Karpas-422 (cell line): ENCODE data around the gene CYBA. TPM values are rescaled to one million over a fixed set of nuclear protein-coding genes. Genes with fewer than 3 reads are reported as not detected.

ENCODE experiments used
- DNase-seq: peaks from one replicate; pipeline ENCODE4 v3.0.0-alpha.2; 2015
- H2AFZ ChIP-seq: fragments of 200-600 bp; sonication (generic); 2 replicates; pipeline ENCODE4 v1.6.1; 2014; ENCODE audit warnings: antibody characterized with exemption, low read length, mixed read lengths
- H3K27ac ChIP-seq: fragments of 200-600 bp; sonication (generic); 2 replicates; pipeline ENCODE4 v1.5.1; 2014; ENCODE audit warnings: mild to moderate bottlenecking, low read length, moderate library complexity
- H3K27me3 ChIP-seq: fragments of 200-600 bp; sonication (generic); 2 replicates; pipeline ENCODE4 v1.6.1; 2014; ENCODE audit warnings: low read length, mixed read lengths
- H3K36me3 ChIP-seq: fragments of 200-600 bp; sonication (generic); 2 replicates; pipeline ENCODE4 v1.6.1; 2014; ENCODE audit warnings: low read length, mixed read lengths; ENCODE audit not compliant: insufficient read depth
- H3K4me1 ChIP-seq: fragments of 200-600 bp; sonication (generic); 2 replicates; pipeline ENCODE4 v1.6.1; 2014; ENCODE audit warnings: mild to moderate bottlenecking, low read length, mixed read lengths
- H3K4me2 ChIP-seq: fragments of 200-600 bp; sonication (generic); 2 replicates; pipeline ENCODE4 v1.6.1; 2014; ENCODE audit warnings: low read length, low read depth, mild to moderate bottlenecking; ENCODE audit not compliant: poor library complexity, severe bottlenecking
- H3K4me3 ChIP-seq: fragments of 200-600 bp; sonication (generic); 2 replicates; pipeline ENCODE4 v1.5.1; 2014; ENCODE audit warnings: mild to moderate bottlenecking, antibody characterized with exemption, low read length, mixed read lengths
- H3K79me2 ChIP-seq: fragments of 200-600 bp; sonication (generic); 2 replicates; pipeline ENCODE4 v1.6.1; 2014; ENCODE audit warnings: mild to moderate bottlenecking, low read length, mixed read lengths
- H3K9ac ChIP-seq: fragments of 200-600 bp; sonication (generic); 2 replicates; pipeline ENCODE4 v1.6.0; 2014; ENCODE audit warnings: low read length
- H3K9me2 ChIP-seq: fragments of 200-600 bp; sonication (generic), shearing (Covaris generic); replicated peaks from 2 replicates; pipeline ENCODE4 v1.6.0; 2014; ENCODE audit warnings: mild to moderate bottlenecking, low read length, moderate library complexity; ENCODE audit not compliant: insufficient read depth
- H3K9me3 ChIP-seq: fragments of 300-700, 200-600 bp; sonication (generic); 2 replicates; pipeline ENCODE4 v1.6.1; 2014; ENCODE audit warnings: low read length, mixed read lengths
- H4K20me1 ChIP-seq: fragments of 200-600 bp; sonication (generic); 2 replicates; pipeline ENCODE4 v1.6.1; 2014; ENCODE audit warnings: mild to moderate bottlenecking, antibody characterized with exemption, low read length, low read depth; ENCODE audit not compliant: insufficient read depth
- total RNA-seq: library from RNA; depleted of rRNA; stranded (reverse); fragments of >200 nt; shearing (Covaris generic); gene quantifications from 2 replicates; pipeline ENCODE4 v1.2.3, GENCODE V29; 2014; ENCODE audit warnings: low replicate concordance

The CYBA gene
- total RNA-seq, 1 experiment from 2014 or later, result 395 TPM

DNA sequence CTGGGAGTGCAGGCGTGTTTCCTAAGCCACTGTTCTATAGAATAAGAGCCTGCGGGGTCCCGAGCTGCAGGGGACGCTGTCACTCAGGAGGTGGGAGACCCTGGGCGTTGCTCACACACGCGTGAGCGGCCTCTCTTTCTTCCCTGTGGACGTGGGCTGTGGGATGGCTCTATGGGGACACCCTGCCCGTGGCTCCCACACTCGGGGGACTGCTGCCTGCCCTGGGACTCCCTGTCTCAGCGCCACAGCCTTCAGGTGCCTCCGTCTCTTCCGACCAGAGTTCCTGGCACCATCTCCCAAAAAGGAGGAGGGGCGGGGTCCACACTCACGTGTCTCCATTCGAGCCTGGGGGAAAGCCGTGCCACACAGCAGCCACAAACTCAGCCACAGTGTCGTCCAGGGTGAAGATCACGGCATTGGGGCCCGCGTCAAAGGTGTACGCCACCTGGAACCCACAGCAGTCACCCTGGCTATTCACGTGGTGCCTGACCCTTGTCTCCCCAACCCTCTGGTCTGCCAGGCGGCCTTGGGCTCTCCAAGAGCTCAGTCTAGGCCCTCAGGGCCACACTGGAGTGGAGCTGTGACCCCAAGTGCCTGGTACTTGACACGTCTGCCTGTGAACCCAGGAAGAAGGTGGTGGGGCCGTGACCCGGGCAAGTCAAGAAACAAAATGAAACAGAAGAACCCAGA, 3.7 kb upstream of the CYBA start:
- Histone ChIP-seq H3K9me2 (no peaks in the 10 kb centered on the region), H3K36me3 (no peaks in the 10 kb centered on the region; the same call in 1 of the 2 replicates), H3K9ac (no peak overlapping the region)

DNA sequence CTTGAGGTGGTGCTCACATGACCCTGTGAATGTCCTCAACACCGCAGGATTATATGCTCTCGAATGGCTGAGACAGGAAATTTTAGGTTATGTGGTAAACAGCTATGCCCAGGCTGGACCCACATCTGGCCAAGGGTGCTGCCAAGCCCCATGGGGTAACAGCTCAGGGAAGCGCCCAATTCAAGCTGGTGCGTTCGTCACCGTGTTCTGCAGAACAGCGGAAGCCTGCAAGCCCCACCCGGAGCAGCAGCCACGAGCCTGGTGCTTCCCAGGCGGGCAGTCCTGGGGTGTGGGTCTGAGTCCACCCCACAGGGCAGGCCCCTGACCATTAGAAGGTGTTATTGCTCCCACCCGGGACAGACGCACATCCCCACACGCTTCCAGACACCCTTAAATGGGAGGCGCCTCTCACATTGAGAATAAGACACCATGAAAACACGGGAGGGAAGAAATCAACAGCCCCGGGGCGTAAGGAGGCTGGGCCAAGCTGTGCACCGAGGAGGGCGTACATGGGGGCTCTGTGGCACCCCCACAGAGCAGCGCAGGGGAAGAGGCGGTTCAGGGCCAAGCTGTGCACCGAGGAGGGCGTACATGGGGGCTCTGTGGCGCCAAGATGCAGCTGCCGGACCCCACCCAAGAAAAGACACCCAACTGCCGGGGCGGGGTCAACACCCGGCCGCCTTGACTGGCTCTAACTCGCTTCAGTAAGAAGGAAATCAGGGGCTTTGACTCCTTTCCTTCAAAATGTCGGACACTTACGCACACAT, 2.9 kb upstream of the CYBA start:
- no peaks in the 10 kb centered on the region for H3K9me2 ChIP-seq
- DNase-seq, result no peak
- peaks cover 34% of the 10 kb centered on the region for H3K4me1 ChIP-seq
- H3K4me3 ChIP-seq, result no peak overlapping the region
- H3K9me3 ChIP-seq, result no peaks in the 10 kb centered on the region
- H3K79me2 ChIP-seq, result peaks cover 18% of the 10 kb centered on the region
- H3K4me2 ChIP-seq, result no peak overlapping the region
- no peaks in the 10 kb centered on the region for H3K27me3 ChIP-seq
- peaks cover 16% of the 10 kb centered on the region for H4K20me1 ChIP-seq
- H3K9ac ChIP-seq, result no peak overlapping the region
- H2AFZ ChIP-seq, result no peak overlapping the region
- H3K27ac ChIP-seq, result no peak overlapping the region
- no peaks in the 10 kb centered on the region; the same call in 1 of the 2 replicates for H3K36me3 ChIP-seq

More for the DNA sequence above, 3.7 kb upstream of the CYBA start:
- no peak overlapping the region for H2AFZ ChIP-seq
- no peak overlapping the region for H3K4me2 ChIP-seq
- no peak overlapping the region for H3K4me3 ChIP-seq
- peaks cover 20% of the 10 kb centered on the region for H3K79me2 ChIP-seq
- no peak overlapping the region for H3K27ac ChIP-seq
- peaks cover 30% of the 10 kb centered on the region for H3K4me1 ChIP-seq
- DNase-seq, result no peak
- H3K27me3 ChIP-seq, result no peaks in the 10 kb centered on the region
- no peaks in the 10 kb centered on the region for H3K9me3 ChIP-seq
- H4K20me1 ChIP-seq, result peaks cover 10% of the 10 kb centered on the region

DNA sequence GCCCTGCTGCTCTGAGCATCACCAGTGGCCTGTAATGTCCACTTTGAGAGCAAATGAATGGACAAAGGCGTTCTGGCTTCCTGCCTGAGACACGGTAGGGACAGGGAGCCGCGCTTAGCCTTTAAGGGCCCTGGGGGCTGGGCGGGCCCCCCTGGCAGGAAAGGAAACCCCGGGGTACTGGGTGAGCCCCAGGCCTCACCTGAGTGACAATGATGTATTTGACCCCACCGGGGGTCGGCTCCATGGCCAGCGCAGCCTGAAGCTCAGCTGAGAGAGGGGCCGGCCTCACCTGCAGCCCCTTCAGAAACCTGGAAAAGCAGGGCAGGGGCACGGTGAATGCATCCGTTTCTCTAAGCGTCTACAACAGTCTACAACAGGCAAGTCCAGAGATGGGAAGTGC, 2.2 kb upstream of the CYBA start:
- peaks cover 21% of the 10 kb centered on the region for H4K20me1 ChIP-seq
- H3K36me3 ChIP-seq, result no peaks in the 10 kb centered on the region; the same call in 1 of the 2 replicates
- no peak for DNase-seq
- no peak overlapping the region for H3K4me2 ChIP-seq
- H3K9me3 ChIP-seq, result no peaks in the 10 kb centered on the region
- no peaks in the 10 kb centered on the region for H3K9me2 ChIP-seq
- no peak overlapping the region for H3K4me3 ChIP-seq
- peaks cover 34% of the 10 kb centered on the region for H3K4me1 ChIP-seq
- H3K27me3 ChIP-seq, result no peaks in the 10 kb centered on the region
- H3K79me2 ChIP-seq, result peaks cover 18% of the 10 kb centered on the region
- no peak overlapping the region for H3K9ac ChIP-seq
- no peak overlapping the region for H2AFZ ChIP-seq
- no peak overlapping the region for H3K27ac ChIP-seq

DNA sequence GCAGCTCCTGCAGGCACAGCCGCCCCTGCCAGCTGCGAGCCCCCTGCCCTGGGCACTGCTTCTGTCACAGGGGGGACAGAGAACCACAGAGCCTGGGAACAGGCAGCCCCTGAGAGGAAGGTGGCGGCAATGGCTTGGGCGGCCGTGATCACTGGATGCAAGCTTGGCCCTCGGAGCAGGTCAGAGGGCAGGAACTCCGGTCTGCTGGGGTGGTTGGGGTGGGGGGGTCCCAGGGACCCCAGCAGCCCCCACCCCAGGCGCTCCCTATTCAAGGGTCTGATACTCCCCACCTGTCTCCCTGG, 1.9 kb upstream of the CYBA start:
- no peak overlapping the region for H3K27ac ChIP-seq
- H4K20me1 ChIP-seq, result peaks cover 25% of the 10 kb centered on the region

DNA sequence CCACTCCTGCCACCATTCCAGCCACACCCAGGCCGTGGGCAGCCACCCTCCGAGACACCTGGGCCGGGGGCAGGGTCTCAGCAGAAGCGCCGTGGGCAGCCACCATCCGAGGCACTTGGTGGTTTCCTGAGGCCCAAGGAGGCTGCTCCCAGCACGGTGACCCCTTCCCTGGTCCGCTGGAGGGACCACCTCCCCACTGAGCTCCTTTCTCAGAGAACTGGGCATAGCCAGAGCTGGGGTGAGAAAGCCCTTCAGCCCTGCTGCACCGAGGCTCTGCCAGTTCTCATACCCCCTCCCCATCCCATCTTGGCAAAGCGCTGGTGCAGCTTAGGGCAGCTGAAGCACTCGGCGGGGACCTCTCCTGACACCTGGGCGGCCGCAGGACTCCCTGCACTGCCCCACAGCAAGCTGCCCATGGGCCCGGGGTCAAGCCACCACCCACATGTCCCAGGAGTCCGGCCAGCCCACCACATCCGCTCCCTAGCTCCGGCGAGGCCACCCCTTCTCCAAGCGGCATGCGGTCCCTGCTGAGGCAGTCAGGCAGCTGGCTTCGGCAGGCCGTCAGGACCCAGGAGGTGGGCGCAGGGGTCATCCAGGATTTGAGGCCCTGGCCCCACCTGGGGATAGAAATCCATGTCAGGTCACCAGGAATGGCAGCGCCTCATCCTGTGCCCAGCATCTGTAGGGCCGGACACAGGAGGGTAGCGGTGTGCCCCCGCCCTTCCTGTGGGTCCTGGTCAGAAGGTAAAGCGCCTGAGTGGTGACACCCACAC, 1.3 kb upstream of the CYBA start:
- peak overlapping the region; percentile 94 for H3K27ac ChIP-seq
- no peaks in the 10 kb centered on the region for H3K27me3 ChIP-seq
- H3K9ac ChIP-seq, result peak overlapping the region; percentile 99
- peaks cover 29% of the 10 kb centered on the region for H4K20me1 ChIP-seq
- no peak overlapping the region for H2AFZ ChIP-seq
- peaks cover 18% of the 10 kb centered on the region for H3K79me2 ChIP-seq
- H3K4me2 ChIP-seq, result peak overlapping the region; percentile 97
- H3K4me1 ChIP-seq, result peaks cover 34% of the 10 kb centered on the region
- no peak for DNase-seq
- H3K36me3 ChIP-seq, result no peaks in the 10 kb centered on the region; the same call in 1 of the 2 replicates
- H3K9me2 ChIP-seq, result no peaks in the 10 kb centered on the region
- no peaks in the 10 kb centered on the region for H3K9me3 ChIP-seq
- H3K4me3 ChIP-seq, result peak overlapping the region; percentile 100

More for the DNA sequence above, 1.9 kb upstream of the CYBA start:
- no peaks in the 10 kb centered on the region for H3K27me3 ChIP-seq
- H3K4me2 ChIP-seq, result peak overlapping the region; percentile 97
- DNase-seq, result no peak
- H3K9me3 ChIP-seq, result no peaks in the 10 kb centered on the region
- H3K9me2 ChIP-seq, result no peaks in the 10 kb centered on the region
- H2AFZ ChIP-seq, result no peak overlapping the region
- H3K36me3 ChIP-seq, result no peaks in the 10 kb centered on the region; the same call in 1 of the 2 replicates
- H3K4me1 ChIP-seq, result peaks cover 34% of the 10 kb centered on the region
- peaks cover 18% of the 10 kb centered on the region for H3K79me2 ChIP-seq
- H3K9ac ChIP-seq, result 0 out of 2 replicates have a peak overlapping the region, but pooled peaks have one; percentile 99
- H3K4me3 ChIP-seq, result no peak overlapping the region

DNA sequence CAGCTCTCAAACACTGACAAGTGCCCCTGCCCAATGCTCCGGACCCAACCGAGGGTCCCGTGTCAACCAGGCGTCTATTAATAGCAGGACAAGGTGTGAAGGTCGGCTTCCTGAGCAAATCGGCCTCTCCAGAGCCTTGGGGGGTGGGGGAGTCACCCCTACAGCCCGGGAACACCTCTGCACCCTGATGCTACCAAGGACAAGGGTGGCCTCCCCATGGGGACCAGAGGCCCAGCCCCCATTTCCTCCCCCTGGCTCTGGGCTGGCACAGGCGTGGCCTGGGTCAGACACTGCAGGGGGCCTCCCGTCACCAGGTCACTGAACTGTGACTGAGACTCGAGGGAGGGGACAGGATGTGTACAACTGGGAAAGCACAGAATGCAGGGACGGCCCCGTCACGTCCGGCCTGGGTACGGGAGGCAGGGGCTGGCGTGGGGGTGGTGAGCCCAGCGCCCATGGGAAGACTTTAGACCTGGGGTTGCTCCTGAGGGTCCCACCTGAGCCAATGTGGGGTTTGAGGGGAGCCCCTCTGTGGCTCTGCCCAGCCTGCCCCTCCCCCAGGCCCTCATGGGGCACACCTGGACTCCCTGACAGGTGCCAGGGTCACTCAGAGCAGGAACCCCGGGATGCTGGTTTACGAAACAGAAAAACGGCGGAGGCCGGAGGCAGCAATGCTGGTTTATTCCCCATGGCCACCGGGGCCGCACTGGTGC, 579 bp upstream of the CYBA start:
- Histone ChIP-seq H3K4me1 (peaks cover 34% of the 10 kb centered on the region), H4K20me1 (peaks cover 31% of the 10 kb centered on the region), H3K9me2 (no peaks in the 10 kb centered on the region), H3K27ac (peak overlapping the region; percentile 94), H3K36me3 (no peaks in the 10 kb centered on the region; the same call in 1 of the 2 replicates), H2AFZ (no peak overlapping the region), H3K9me3 (no peaks in the 10 kb centered on the region), H3K4me3 (peak overlapping the region; percentile 100), H3K79me2 (peaks cover 18% of the 10 kb centered on the region), H3K4me2 (peak overlapping the region; percentile 97), H3K27me3 (no peaks in the 10 kb centered on the region), H3K9ac (peak overlapping the region; percentile 99)
- peak; percentile 95 for DNase-seq

DNA sequence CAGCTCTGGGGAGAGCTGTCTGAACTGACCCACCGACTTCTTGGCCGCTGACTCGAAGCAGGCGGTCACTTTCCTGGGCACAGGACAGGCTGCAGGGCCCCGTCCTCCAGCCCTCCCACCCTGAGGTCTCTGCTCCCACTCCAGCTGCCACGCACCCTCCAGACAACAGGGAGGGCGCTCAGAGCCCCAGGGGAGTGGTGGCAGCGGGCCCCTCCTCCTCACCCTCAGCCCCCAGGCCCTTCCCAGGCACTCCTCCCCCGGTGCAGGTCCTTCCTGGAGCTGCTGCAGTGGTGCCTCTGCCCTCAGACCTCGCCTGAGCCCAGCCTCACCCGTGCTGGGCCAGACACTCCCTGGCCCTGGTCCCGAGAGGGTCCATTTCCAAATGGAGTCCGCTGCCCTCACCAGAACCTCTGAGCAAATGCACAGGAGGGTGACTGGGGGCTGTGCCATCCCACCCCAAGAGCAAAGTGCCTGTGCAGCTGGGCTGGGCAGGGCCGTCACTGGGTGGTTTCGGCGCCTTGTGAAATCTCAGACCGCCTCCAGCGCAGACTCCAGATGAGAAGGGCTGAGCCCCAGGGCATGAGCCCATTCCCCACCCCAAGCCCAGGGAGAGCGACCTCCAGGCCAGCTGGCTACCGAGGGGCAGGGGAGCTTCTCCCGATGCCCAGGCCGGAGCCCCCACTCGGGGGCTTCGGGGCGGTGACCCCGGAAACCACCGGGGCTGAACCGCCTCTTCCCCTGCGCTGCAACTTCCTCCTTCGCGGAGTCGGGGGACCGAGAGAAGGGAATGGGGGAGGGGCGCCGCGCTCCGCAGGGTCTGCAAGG, 717 bp downstream of the CYBA start:
- peak overlapping the region; percentile 94 for H3K27ac ChIP-seq
- peak overlapping the region; percentile 97 for H3K4me2 ChIP-seq
- peaks cover 34% of the 10 kb centered on the region for H4K20me1 ChIP-seq
- H3K4me3 ChIP-seq, result peak overlapping the region; percentile 100
- H2AFZ ChIP-seq, result no peak overlapping the region; the same call in 1 of the 2 replicates
- H3K27me3 ChIP-seq, result no peaks in the 10 kb centered on the region
- no peaks in the 10 kb centered on the region for H3K9me3 ChIP-seq
- H3K4me1 ChIP-seq, result peaks cover 34% of the 10 kb centered on the region
- peak overlapping the region; percentile 99 for H3K9ac ChIP-seq
- H3K79me2 ChIP-seq, result peaks cover 18% of the 10 kb centered on the region
- no peaks in the 10 kb centered on the region for H3K9me2 ChIP-seq
- no peaks in the 10 kb centered on the region; the same call in 1 of the 2 replicates for H3K36me3 ChIP-seq
- DNase-seq, result peak; percentile 81
